ENCODE results near the gene PACSIN3.
A peak's percentile ranks its signal among the peaks of the same experiment; 100 is the strongest.
"Not testable (repeated sequence)": the region's sequence is repeated elsewhere in the genome, so short reads cannot be mapped to it uniquely, and the experiment has no call there.

The PACSIN3 gene

GRCh38 chr11:47192111-47192510, 5.9 kb upstream of the PACSIN3 start:
- no peak for DNase-seq (ENCODE audit: low read depth)
- in situ Hi-C loops (cut with HindIII; ENCODE audit: low sequenced_read_pairs): no loop called here
- H3K4me3 ChIP-seq (ENCODE audit: low read depth, low read length): no peak overlapping the region
- no peak for TF ChIP-seq CTCF (IDR thresholded peaks at IDR 0.05; ENCODE audit: low read depth, low read length, missing control alignments)

GRCh38 chr11:47191137-47191536, 4.9 kb upstream of the PACSIN3 start:
- DNase-seq (ENCODE audit: low read depth); in situ Hi-C loops (cut with HindIII; ENCODE audit: low sequenced_read_pairs): not testable (repeated sequence)

GRCh38 chr11:47189100-47189834, 3.0 kb upstream of the PACSIN3 start:
- no peak for TF ChIP-seq CTCF (IDR thresholded peaks at IDR 0.05; ENCODE audit: low read depth, low read length, missing control alignments)
- H3K4me3 ChIP-seq (ENCODE audit: low read depth, low read length): no peak overlapping the region
- peak; percentile 60 for DNase-seq (ENCODE audit: low read depth)
- in situ Hi-C loops (cut with HindIII; ENCODE audit: low sequenced_read_pairs): no loop called here

More at GRCh38 chr11:47191137-47191536, 4.9 kb upstream of the PACSIN3 start:
- not testable (repeated sequence) for H3K4me3 ChIP-seq (ENCODE audit: low read depth, low read length)

GRCh38 chr11:47188259-47188658, 2.0 kb upstream of the PACSIN3 start:
- H3K4me3 ChIP-seq (ENCODE audit: low read depth, low read length): no peak overlapping the region
- TF ChIP-seq CTCF (IDR thresholded peaks at IDR 0.05; ENCODE audit: low read depth, low read length, missing control alignments): no peak
- DNase-seq (ENCODE audit: low read depth): no peak
- in situ Hi-C loops (cut with HindIII; ENCODE audit: low sequenced_read_pairs): no loop called here

GRCh38 chr11:47187723-47188122, 1.5 kb upstream of the PACSIN3 start:
- H3K4me3 ChIP-seq (ENCODE audit: low read depth, low read length): peak overlapping the region; percentile 62
- DNase-seq (ENCODE audit: low read depth): no peak
- in situ Hi-C loops (cut with HindIII; ENCODE audit: low sequenced_read_pairs): no loop called here
- no peak for TF ChIP-seq CTCF (IDR thresholded peaks at IDR 0.05; ENCODE audit: low read depth, low read length, missing control alignments)

- DNase-seq (ENCODE audit: low read depth): no peak
- peak overlapping the region; percentile 62 for H3K4me3 ChIP-seq (ENCODE audit: low read depth, low read length)
- in situ Hi-C loops (cut with HindIII; ENCODE audit: low sequenced_read_pairs): no loop called here
- no peak for TF ChIP-seq CTCF (IDR thresholded peaks at IDR 0.05; ENCODE audit: low read depth, low read length, missing control alignments)
Observed at GRCh38 chr11:47186700-47187695, 764 bp upstream of the PACSIN3 start.
